Esophagus squamous epithelium (tissue), 5 donors: ENCODE results near the gene MMP24. TPM values are rescaled to one million over a fixed set of nuclear protein-coding genes. Genes with fewer than 3 reads are reported as not detected.

Experiments
- DNase-seq: peaks from one replicate; lab custom pipeline; 2025; lab: John Stamatoyannopoulos, UW
- H3K27ac ChIP-seq, 4 donors: fragments of 200-600 bp; sonication (generic); one replicate each; pipeline ENCODE4 v1.5.1; 2016 to 2019; ENCODE audit warnings: mild to moderate bottlenecking in 1 of 4
- H3K27me3 ChIP-seq, 4 donors: fragments of 200-600 bp; sonication (generic); 1 replicate in 3 of 4; 2 replicates in 1 of 4; pipeline versions ENCODE4 v1.5.1 to v1.6.0; 2017 to 2021; ENCODE audit warnings: antibody characterized with exemption in 1 of 4
- H3K36me3 ChIP-seq, 3 donors: fragments of 200-600 bp; sonication (generic); one replicate each; pipeline ENCODE4 v1.5.1; 2016 to 2019
- H3K4me1 ChIP-seq, 3 donors: fragments of 200-600 bp; sonication (generic); one replicate each; pipeline ENCODE4 v1.5.1; 2017 to 2019
- H3K4me3 ChIP-seq, 4 donors: fragments of 200-600 bp; sonication (generic); 1 replicate in 3 of 4; 2 replicates in 1 of 4; pipeline ENCODE4 v1.5.1; 2016 to 2019; ENCODE audit warnings: mild to moderate bottlenecking in 2 of 4, moderate library complexity in 1 of 4
- H3K9me3 ChIP-seq, 3 donors: fragments of 200-600 bp; sonication (generic); one replicate each; pipeline ENCODE4 v1.5.1; 2016 to 2019
- CTCF ChIP-seq, 6 experiments: fragments of 450-650 bp in 4 of 6; fragments of 200-600 bp in 2 of 6; sonication (generic) in 2 of 6; IDR thresholded peaks; one replicate each; pipeline ENCODE4 v1.5.1; 2016 to 2019; ENCODE audit warnings: antibody characterized with exemption in 6 of 6, mild to moderate bottlenecking in 4 of 6, moderate library complexity in 4 of 6
- POLR2A ChIP-seq, 4 donors: fragments of 450-650 bp; IDR thresholded peaks; one replicate each; pipeline ENCODE4 v1.6.1; 2017; ENCODE audit warnings: antibody characterized with exemption in 4 of 4, mild to moderate bottlenecking in 4 of 4, moderate library complexity in 3 of 4
- WGBS, 2 donors: methylation state at CpG; one replicate each; pipeline ENCODE4 v1.1.5; 2018; 5-methylcytosine and 5-hydroxymethylcytosine counted together
- intact Hi-C: fragments of 100-400 bp; cut with DNase I; formaldehyde crosslinking; loops from one replicate; pipeline ENCODE4 v1.15.0; 2022
- total RNA-seq, 4 donors: library from RNA; depleted of rRNA; stranded (reverse); fragments of >200 nt; gene quantifications; one replicate each; pipeline ENCODE4 v1.1.0, GENCODE V29; 2016
- donor health status: DM: yes; HTN: yes; CAD: no.

The MMP24 gene
- total RNA-seq, 4 donors from 2014 or later = 0.06 to 0.38 (median 0.08) TPM; not detected in 1

GRCh38 chr20:35283441-35284266, 57.2 kb downstream of the MMP24 start:
- intact Hi-C loops = no loop called here
- peaks cover 15 to 69% (median 19%) of the 10 kb centered on the region in 3 donors for H3K36me3 ChIP-seq
- TF ChIP-seq POLR2A (IDR thresholded peaks at IDR 0.05) (peak in 1 of 4 donors; percentile 26), CTCF (IDR thresholded peaks at IDR 0.05) (no peak)
- H3K9me3 ChIP-seq = no peaks in the 10 kb centered on the region
- peaks cover 19 to 64% (median 27%) of the 10 kb centered on the region in 3 donors for H3K4me1 ChIP-seq
- H3K27me3 ChIP-seq = no peaks in the 10 kb centered on the region
- peak overlapping the region; percentile 93 to 98 (median 96) for H3K27ac ChIP-seq
- no peak for DNase-seq
- peak overlapping the region; percentile 71 to 92 (median 88) for H3K4me3 ChIP-seq
- WGBS, 2 donors = 10 to 22% methylated on average over 17 to 23 of the region's 24 CpGs

- WGBS, 2 donors = 0 to 1% methylated on average over 6 to 21 of the region's 61 CpGs
- TF ChIP-seq POLR2A (IDR thresholded peaks at IDR 0.05) = peak in 1 of 4 donors; percentile 42
- TF ChIP-seq CTCF (IDR thresholded peaks at IDR 0.05) = no peak
- H3K4me1 ChIP-seq = peaks cover 19 to 63% (median 27%) of the 10 kb centered on the region in 3 donors
- no peaks in the 10 kb centered on the region for H3K9me3 ChIP-seq
- H3K27ac ChIP-seq = peak within 1 kb of the TSS; percentile 93 to 98 (median 96)
- peaks cover 8 to 64% (median 13%) of the 10 kb centered on the region in 3 donors for H3K36me3 ChIP-seq
- peak; percentile 17 for DNase-seq
- peak within 1 kb of the TSS; percentile 71 to 92 (median 88) for H3K4me3 ChIP-seq
- intact Hi-C loops = no loop called here
- no peaks in the 10 kb centered on the region for H3K27me3 ChIP-seq
Observed at GRCh38 chr20:35284267-35284991, 57.9 kb downstream of the MMP24 start, which contains the start of gene EIF6. Gene EIF6 (minus strand): TSS chr20:35284772. CDS start chr20:35284487, 285 bp downstream.

- intact Hi-C loops = no loop called here
- Histone ChIP-seq H3K4me1 (peaks cover 19 to 63% (median 27%) of the 10 kb centered on the region in 3 donors), H3K36me3 (peaks cover 4 to 56% (median 5%) of the 10 kb centered on the region in 3 donors), H3K9me3 (no peaks in the 10 kb centered on the region), H3K27ac (peak overlapping the region; percentile 93 to 98 (median 96)), H3K27me3 (no peaks in the 10 kb centered on the region), H3K4me3 (peak overlapping the region; percentile 71 to 92 (median 88))
- WGBS, 2 donors = 29 to 31% methylated on average over 15 to 17 of the region's 19 CpGs
- TF ChIP-seq CTCF (IDR thresholded peaks at IDR 0.05) (no peak), POLR2A (IDR thresholded peaks at IDR 0.05) (no peak)
- DNase-seq = no peak
Observed at GRCh38 chr20:35284992-35285805, 58.7 kb downstream of the MMP24 start.

GRCh38 chr20:35285806-35286076, 59.3 kb downstream of the MMP24 start:
- Histone ChIP-seq H3K4me3 (no peak overlapping the region), H3K9me3 (no peaks in the 10 kb centered on the region), H3K36me3 (peaks cover 0 to 50% (median 4%) of the 10 kb centered on the region in 3 donors), H3K4me1 (peaks cover 19 to 63% (median 27%) of the 10 kb centered on the region in 3 donors), H3K27ac (peak overlapping the region in 3 of 4 donors; percentile 41 to 96 (median 96)), H3K27me3 (no peaks in the 10 kb centered on the region)
- no peak for DNase-seq
- 39 to 41% methylated on average over 5 of the region's 5 CpGs for WGBS, 2 donors
- intact Hi-C loops = no loop called here
- TF ChIP-seq POLR2A (IDR thresholded peaks at IDR 0.05) (no peak), CTCF (IDR thresholded peaks at IDR 0.05) (no peak)
